Measurements from ENCODE around the gene ARHGAP4.

ARHGAP4 gene

GRCh38 chrX:153884590-153884989, 41.5 kb downstream of the ARHGAP4 start:
- Histone ChIP-seq H3K9me3 (ENCODE audit: severe bottlenecking) (no peaks in the 10 kb centered on the region), H3K27ac (no peak overlapping the region), H3K27me3 (ENCODE audit: insufficient read depth, low read depth, severe bottlenecking) (peaks cover 27% of the 10 kb centered on the region), H3K36me3 (no peaks in the 10 kb centered on the region; the same call in 1 of the 2 replicates), H3K4me3 (ENCODE audit: low read depth, low read length) (no peak overlapping the region)
- TF ChIP-seq CTCF (IDR thresholded peaks at IDR 0.05; ENCODE audit: low read depth, low read length) = peak; percentile 78
- DNase-seq = peak; percentile 61

- H3K9me3 ChIP-seq (ENCODE audit: severe bottlenecking) = no peaks in the 10 kb centered on the region
- H3K4me3 ChIP-seq (ENCODE audit: low read depth, low read length) = no peak overlapping the region
- H3K36me3 ChIP-seq = no peaks in the 10 kb centered on the region; the same call in 1 of the 2 replicates
- DNase-seq = no peak
- peaks cover 27% of the 10 kb centered on the region for H3K27me3 ChIP-seq (ENCODE audit: insufficient read depth, low read depth, severe bottlenecking)
- H3K27ac ChIP-seq = no peak overlapping the region
- no peak for TF ChIP-seq CTCF (IDR thresholded peaks at IDR 0.05; ENCODE audit: low read depth, low read length)
These were observed 41.9 kb downstream of the ARHGAP4 start for GRCh38 chrX:153884136-153884535.

GRCh38 chrX:153883163-153883843, 42.8 kb downstream of the ARHGAP4 start:
- Histone ChIP-seq H3K4me3 (ENCODE audit: low read depth, low read length) (no peak overlapping the region), H3K9me3 (ENCODE audit: severe bottlenecking) (no peaks in the 10 kb centered on the region), H3K36me3 (no peaks in the 10 kb centered on the region; the same call in 1 of the 2 replicates), H3K27me3 (ENCODE audit: insufficient read depth, low read depth, severe bottlenecking) (peaks cover 27% of the 10 kb centered on the region), H3K27ac (peak overlapping the region; percentile 16; the same call in 1 of the 2 replicates)
- no peak for TF ChIP-seq CTCF (IDR thresholded peaks at IDR 0.05; ENCODE audit: low read depth, low read length)
- DNase-seq = no peak

- no peak overlapping the region for H3K27ac ChIP-seq
- no peak overlapping the region for H3K4me3 ChIP-seq (ENCODE audit: low read depth, low read length)
- H3K36me3 ChIP-seq = no peaks in the 10 kb centered on the region; the same call in 1 of the 2 replicates
- H3K27me3 ChIP-seq (ENCODE audit: insufficient read depth, low read depth, severe bottlenecking) = peaks cover 26% of the 10 kb centered on the region
- DNase-seq = no peak
- no peak for TF ChIP-seq CTCF (IDR thresholded peaks at IDR 0.05; ENCODE audit: low read depth, low read length)
- no peaks in the 10 kb centered on the region for H3K9me3 ChIP-seq (ENCODE audit: severe bottlenecking)
These were observed 43.5 kb downstream of the ARHGAP4 start for GRCh38 chrX:153882557-153882956.

- H3K4me3 ChIP-seq (ENCODE audit: low read depth, low read length) = no peak overlapping the region
- H3K9me3 ChIP-seq (ENCODE audit: severe bottlenecking) = no peaks in the 10 kb centered on the region
- H3K27ac ChIP-seq = peak overlapping the region; percentile 21; the same call in 1 of the 2 replicates
- TF ChIP-seq CTCF (IDR thresholded peaks at IDR 0.05; ENCODE audit: low read depth, low read length) = no peak
- H3K27me3 ChIP-seq (ENCODE audit: insufficient read depth, low read depth, severe bottlenecking) = peaks cover 21% of the 10 kb centered on the region
- peak; percentile 78 for DNase-seq
- no peaks in the 10 kb centered on the region; the same call in 1 of the 2 replicates for H3K36me3 ChIP-seq
These were observed 44.0 kb downstream of the ARHGAP4 start for GRCh38 chrX:153882086-153882498.
